H1 (cell line): ENCODE data around the gene PPP1R10. TPM values are rescaled to one million over a fixed set of nuclear protein-coding genes. Genes with fewer than 3 reads are reported as not detected.

Source experiments
- ASH2L ChIP-seq: fragments of 200-600, 300-600 bp; sonication (generic); IDR thresholded peaks from one replicate; pipeline ENCODE4 v1.7.1; 2017; ENCODE audit warnings: low read length
- ATF3 ChIP-seq: IDR thresholded peaks from 2 replicates; pipeline ENCODE4 v1.6.1; 2011; ENCODE audit warnings: low read depth, mild to moderate bottlenecking, low read length; ENCODE audit not compliant: insufficient read depth
- BRCA1 ChIP-seq: IDR thresholded peaks from 2 replicates; pipeline ENCODE4 v1.6.1; 2012; ENCODE audit warnings: low read depth, low read length, improper control_type of control experiment
- CBX8 ChIP-seq: fragments of 300-800, 300-1000 bp; sonication (generic); IDR thresholded peaks from 2 replicates; pipeline ENCODE4 v1.7.1; 2016; ENCODE audit warnings: low read depth, low read length, borderline replicate concordance
- E2F6 ChIP-seq: IDR thresholded peaks from 2 replicates; pipeline ENCODE4 v1.6.1; 2012; ENCODE audit warnings: inconsistent platforms
- GABPA ChIP-seq: IDR thresholded peaks from 2 replicates; pipeline ENCODE4 v1.6.1; 2011; ENCODE audit warnings: mild to moderate bottlenecking, low read length, moderate library complexity, borderline replicate concordance; ENCODE audit not compliant: insufficient read depth
- GTF2F1 ChIP-seq: IDR thresholded peaks from 2 replicates; pipeline ENCODE4 v1.6.1; 2012; ENCODE audit warnings: low read depth, low read length, improper control_type of control experiment, borderline replicate concordance
- HDAC2 ChIP-seq, 2 experiments: fragments of 300-600 bp in 1 of 2; sonication (generic) in 1 of 2; IDR thresholded peaks; 2 replicates each; pipeline ENCODE4 v1.6.1; 2011 to 2012; ENCODE audit warnings: low read depth in 2 of 2, low read length in 2 of 2, mild to moderate bottlenecking in 2 of 2, moderate library complexity in 2 of 2, borderline replicate concordance in 1 of 2, inconsistent platforms in 1 of 2
- HDAC6 ChIP-seq: IDR thresholded peaks from one replicate; pipeline ENCODE4 v1.7.1; 2012; ENCODE audit warnings: low read depth, mild to moderate bottlenecking, inconsistent platforms, low read length, moderate library complexity
- NANOG ChIP-seq: IDR thresholded peaks from 2 replicates; pipeline ENCODE4 v1.6.1; 2011; ENCODE audit warnings: low read length, low read depth, mild to moderate bottlenecking, inconsistent platforms; ENCODE audit not compliant: insufficient read depth, poor library complexity, severe bottlenecking
- PHF8 ChIP-seq: fragments of 200-600 bp; sonication (generic); conservative IDR thresholded peaks from 2 replicates; pipeline ENCODE4 v1.7.1; 2012; ENCODE audit warnings: low read depth, mild to moderate bottlenecking, inconsistent platforms, low read length, moderate library complexity
- POLR2AphosphoS5 ChIP-seq: IDR thresholded peaks from 2 replicates; pipeline ENCODE4 v1.6.1; 2011; ENCODE audit warnings: low read depth, low read length
- RAD21 ChIP-seq, 2 experiments: IDR thresholded peaks in 1 of 2; conservative IDR thresholded peaks in 1 of 2; 2 replicates each; pipeline ENCODE4 v1.6.1; 2011; ENCODE audit warnings: low read depth in 2 of 2, low read length in 2 of 2, improper control_type of control experiment in 1 of 2, inconsistent platforms in 1 of 2, mild to moderate bottlenecking in 1 of 2, moderate library complexity in 1 of 2
- RBBP5 ChIP-seq: IDR thresholded peaks from 2 replicates; pipeline ENCODE4 v1.7.1; 2012; ENCODE audit warnings: low read depth, mild to moderate bottlenecking, inconsistent platforms, low read length, moderate library complexity, borderline replicate concordance
- SAP30 ChIP-seq: fragments of 300-600 bp; sonication (generic); IDR thresholded peaks from 2 replicates; pipeline ENCODE4 v1.7.1; 2012; ENCODE audit warnings: low read length, moderate library complexity, mild to moderate bottlenecking, inconsistent platforms; ENCODE audit not compliant: insufficient read depth, insufficient replicate concordance
- SP2 ChIP-seq: IDR thresholded peaks from 2 replicates; pipeline ENCODE4 v1.6.1; 2012; ENCODE audit warnings: mild to moderate bottlenecking, low read length, inconsistent platforms
- SRF ChIP-seq: IDR thresholded peaks from 2 replicates; pipeline ENCODE4 v1.6.1; 2011; ENCODE audit warnings: mild to moderate bottlenecking, low read depth, low read length, moderate library complexity
- TAF7 ChIP-seq: optimal IDR thresholded peaks from 2 replicates; pipeline ENCODE3; 2011; ENCODE audit warnings: low read depth, mild to moderate bottlenecking, inconsistent platforms, low read length, moderate library complexity, borderline replicate concordance
- TBP ChIP-seq: IDR thresholded peaks from 2 replicates; pipeline ENCODE4 v1.6.1; 2011; ENCODE audit warnings: low read depth, low read length, improper control_type of control experiment
- TEAD4 ChIP-seq: IDR thresholded peaks from 2 replicates; pipeline ENCODE4 v1.6.1; 2012; ENCODE audit warnings: low read depth, low read length, inconsistent platforms, mixed read lengths
- polyA plus RNA-seq, 7 experiments: library from polyadenylated mRNA; depleted of rRNA in 3 of 7; stranded (reverse) in 5 of 7; unstranded in 2 of 7; fragments of >200 nt in 5 of 7; fragments of 200-250 nt in 2 of 7; gene quantifications; 1 replicate in 5 of 7; 2 replicates in 1 of 7; 4 replicates in 1 of 7; pipeline versions ENCODE4 v1.2.1 to v1.2.3, GENCODE V29; 2011 to 2013; ENCODE audit warnings: missing spikeins in 2 of 7, mixed read lengths in 2 of 7
- total RNA-seq: library from RNA; stranded (reverse); fragmentation: NEBNext Ultra II Directional; extraction: Animal tissue kit (Norgen Biotek cat#: 25700); gene quantifications from 2 replicates; pipeline ENCODE4 v1.2.1, GENCODE V29; 2021

The PPP1R10 gene
- total and polyA plus RNA-seq, 2 of the 8 experiments (the other 6 are each of a cell fraction or from before 2014, with no cell fraction given) = 23.9 to 89.1 TPM

GRCh38 chr6:30617565-30618269, 674 bp upstream of the PPP1R10 start, which contains the start of gene MRPS18B (continued):
- TF ChIP-seq E2F6 (peak; percentile 41; the same call in 1 of the 2 replicates), SAP30 (peak; percentile 99), CBX8 (no peak), RBBP5 (0 out of 2 replicates have a peak, but pooled peaks have one; percentile 38), SRF (no peak), POLR2AphosphoS5 (peak; percentile 89; the same call in 1 of the 2 replicates), TEAD4 (no peak), PHF8 (peak; percentile 62), GABPA (no peak), NANOG (no peak), TBP (peak; percentile 58; the same call in 1 of the 2 replicates), TAF7 (peak; percentile 64), ASH2L (peak; percentile 48), RAD21 (IDR thresholded peaks at IDR 0.05 in 1 of 2, conservative IDR thresholded peaks at IDR 0.05 in 1 of 2; ENCODE audit: low read depth in 2 of 2, low read length in 2 of 2) (no peak), GTF2F1 (no peak; the same call in 1 of the 2 replicates), ATF3 (no peak), SP2 (no peak), HDAC6 (no peak), BRCA1 (no peak), HDAC2 (IDR thresholded peaks at IDR 0.05; ENCODE audit: borderline replicate concordance in 1 of 2, low read depth in 2 of 2, low read length in 2 of 2) (peak; percentile 26 to 97; a peak in 3 of 4 replicates)
